Left ventricle myocardium inferior (tissue), 1 donor: ENCODE results near the gene ALOXE3. TPM values are rescaled to one million over a fixed set of nuclear protein-coding genes. Genes with fewer than 3 reads are reported as not detected.

Experiments used
- DNase-seq: peaks from one replicate; pipeline ENCODE4 v3.0.0-alpha.2; 2020
- H3K27ac ChIP-seq: fragments of 200-600 bp; replicated peaks from 2 replicates; pipeline ENCODE4 v1.8.0; 2021
- H3K27me3 ChIP-seq: fragments of 200-600 bp; 2 replicates; pipeline ENCODE4 v1.8.0; 2021; ENCODE audit warnings: low read depth
- H3K36me3 ChIP-seq: fragments of 200-600 bp; 2 replicates; pipeline ENCODE4 v1.8.0; 2021
- H3K4me1 ChIP-seq: fragments of 200-600 bp; 2 replicates; pipeline ENCODE4 v1.8.0; 2021
- H3K4me3 ChIP-seq: fragments of 200-600 bp; 2 replicates; pipeline ENCODE4 v1.8.0; 2021; ENCODE audit warnings: mild to moderate bottlenecking, moderate library complexity
- H3K9me3 ChIP-seq: fragments of 200-600 bp; replicated peaks from 2 replicates; pipeline ENCODE4 v1.8.0; 2021
- CTCF ChIP-seq: fragments of 200-600 bp; IDR thresholded peaks from 2 replicates; pipeline ENCODE4 v1.8.0; 2021; ENCODE audit warnings: antibody characterized with exemption, mild to moderate bottlenecking, borderline replicate concordance
- intact Hi-C: fragments of 100-400 bp; cut with micrococcal nuclease; formaldehyde crosslinking; loops from one replicate; pipeline ENCODE4 v1.11.0; 2022
- total RNA-seq: library from RNA; stranded (reverse); fragmentation: NEBNext Ultra II Directional; extraction: Animal tissue kit (Norgen Biotek cat#: 25700); gene quantifications from one replicate; pipeline ENCODE4 v1.2.1, GENCODE V29; 2021
- donor health status: DM: no; HTN: yes; CAD: no; lungs with severe emphysema.

ALOXE3 gene
- total RNA-seq, 1 donor from 2014 or later = not detected

GRCh38 chr17:8100111-8100510 lies 18.2 kb downstream of the ALOXE3 start:
- peaks cover 32% of the 10 kb centered on the region for H3K27me3 ChIP-seq
- no peak for TF ChIP-seq CTCF
- intact Hi-C loops = no loop called here

GRCh38 chr17:8096541-8096940 lies 21.8 kb downstream of the ALOXE3 start:
- Histone ChIP-seq H3K4me1 (no peaks in the 10 kb centered on the region), H3K27me3 (peaks cover 61% of the 10 kb centered on the region), H3K4me3 (no peak overlapping the region), H3K9me3 (no peaks in the 10 kb centered on the region), H3K36me3 (no peaks in the 10 kb centered on the region), H3K27ac (no peak overlapping the region)
- DNase-seq = no peak
- intact Hi-C loops = no loop called here
- TF ChIP-seq CTCF = no peak

More at GRCh38 chr17:8100111-8100510, 18.2 kb downstream of the ALOXE3 start:
- no peak overlapping the region for H3K4me3 ChIP-seq
- H3K36me3 ChIP-seq = no peaks in the 10 kb centered on the region
- H3K9me3 ChIP-seq = no peaks in the 10 kb centered on the region
- no peak overlapping the region for H3K27ac ChIP-seq
- no peaks in the 10 kb centered on the region for H3K4me1 ChIP-seq
- no peak for DNase-seq

DNA sequence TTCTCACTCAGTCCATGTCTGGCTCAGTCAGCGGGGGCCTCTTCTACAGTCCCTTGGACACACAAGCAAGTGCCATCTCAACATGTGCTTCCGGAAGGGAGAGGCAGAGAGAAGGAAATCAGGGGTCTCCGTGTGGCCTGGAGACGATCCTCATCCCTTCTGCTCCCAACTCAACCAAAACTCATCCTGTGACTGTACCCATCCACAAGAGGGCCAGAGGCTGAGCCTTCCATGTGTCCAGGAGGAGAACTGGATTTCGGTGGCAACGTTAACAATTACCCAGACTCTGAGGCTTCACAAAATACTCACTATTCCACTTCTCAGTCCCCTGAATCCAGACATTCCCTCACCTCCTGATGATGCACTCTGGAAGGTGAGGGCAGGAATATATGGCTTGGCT lies 23.0 kb downstream of the ALOXE3 start:
- Histone ChIP-seq H3K27me3 (peaks cover 72% of the 10 kb centered on the region), H3K36me3 (no peaks in the 10 kb centered on the region), H3K4me3 (no peak overlapping the region), H3K4me1 (no peaks in the 10 kb centered on the region), H3K9me3 (no peaks in the 10 kb centered on the region), H3K27ac (no peak overlapping the region)
- no peak for DNase-seq
- no peak for TF ChIP-seq CTCF
- intact Hi-C loops = no loop called here

DNA sequence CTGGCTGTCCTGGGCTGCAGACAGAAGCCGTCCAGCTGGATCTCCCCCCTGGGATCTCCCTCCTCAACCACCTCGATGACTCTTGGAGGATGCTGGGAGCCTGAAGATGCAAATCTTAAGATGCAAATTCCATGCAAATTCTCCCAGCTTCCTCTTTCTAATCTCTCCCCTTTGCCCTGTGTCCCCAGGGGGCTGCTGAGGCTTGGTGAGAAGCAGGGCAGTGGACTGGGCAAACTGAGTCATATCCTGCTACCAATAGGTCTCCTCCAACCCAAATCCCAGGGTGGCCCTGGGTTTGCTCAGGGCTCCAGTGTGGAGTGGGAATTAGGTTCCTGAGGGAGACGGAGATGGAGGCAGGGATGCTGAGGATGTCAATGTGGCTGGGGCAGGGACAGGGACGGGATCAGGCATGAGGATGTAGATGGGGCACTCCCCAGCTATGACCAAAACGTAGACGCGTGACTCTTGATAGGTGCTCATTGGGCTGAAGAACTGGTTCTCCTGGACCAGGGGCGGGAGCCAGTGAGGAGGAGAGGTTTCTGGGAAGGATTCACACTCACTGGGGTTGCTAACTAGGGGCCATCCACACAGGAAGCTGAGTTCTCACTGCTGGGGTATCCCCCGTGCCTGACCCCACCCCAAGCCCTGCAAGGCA lies 27.2 kb downstream of the ALOXE3 start:
- intact Hi-C loops = no loop called here

DNA sequence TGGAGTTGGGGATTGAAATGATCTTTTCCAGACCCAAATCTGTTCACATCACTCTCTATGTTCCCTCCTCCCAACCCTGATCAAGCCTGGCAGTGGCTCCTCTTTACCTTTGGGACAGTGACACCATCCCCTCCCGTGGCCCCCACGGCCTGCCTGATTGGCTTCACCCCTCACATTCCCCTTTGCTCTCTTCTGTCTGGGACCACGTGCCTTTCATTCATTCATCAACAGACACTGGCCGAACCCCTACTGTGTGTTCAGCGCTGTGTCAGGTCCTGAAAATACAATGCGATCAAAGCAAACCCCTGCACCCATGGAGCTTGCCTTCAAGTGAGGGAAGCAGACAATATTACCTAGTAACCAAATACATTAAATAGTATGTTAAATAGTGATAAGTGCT lies 28.6 kb downstream of the ALOXE3 start:
- no peaks in the 10 kb centered on the region for H3K9me3 ChIP-seq
- TF ChIP-seq CTCF = no peak
- DNase-seq = no peak
- no peak overlapping the region for H3K4me3 ChIP-seq
- H3K4me1 ChIP-seq = no peaks in the 10 kb centered on the region
- intact Hi-C loops = no loop called here
- no peaks in the 10 kb centered on the region for H3K36me3 ChIP-seq
- peaks cover 90% of the 10 kb centered on the region for H3K27me3 ChIP-seq
- no peak overlapping the region for H3K27ac ChIP-seq

More for the DNA sequence above, 27.2 kb downstream of the ALOXE3 start:
- no peak for TF ChIP-seq CTCF
- H3K4me3 ChIP-seq = no peak overlapping the region
- no peaks in the 10 kb centered on the region for H3K9me3 ChIP-seq
- H3K27ac ChIP-seq = no peak overlapping the region
- H3K4me1 ChIP-seq = no peaks in the 10 kb centered on the region
- H3K36me3 ChIP-seq = no peaks in the 10 kb centered on the region
- DNase-seq = no peak
- peaks cover 90% of the 10 kb centered on the region for H3K27me3 ChIP-seq
